ENCODE data around the gene ARHGAP5. TPM values are rescaled to one million over a fixed set of nuclear protein-coding genes. Genes with fewer than 3 reads are reported as not detected.

ARHGAP5 gene, protein sequence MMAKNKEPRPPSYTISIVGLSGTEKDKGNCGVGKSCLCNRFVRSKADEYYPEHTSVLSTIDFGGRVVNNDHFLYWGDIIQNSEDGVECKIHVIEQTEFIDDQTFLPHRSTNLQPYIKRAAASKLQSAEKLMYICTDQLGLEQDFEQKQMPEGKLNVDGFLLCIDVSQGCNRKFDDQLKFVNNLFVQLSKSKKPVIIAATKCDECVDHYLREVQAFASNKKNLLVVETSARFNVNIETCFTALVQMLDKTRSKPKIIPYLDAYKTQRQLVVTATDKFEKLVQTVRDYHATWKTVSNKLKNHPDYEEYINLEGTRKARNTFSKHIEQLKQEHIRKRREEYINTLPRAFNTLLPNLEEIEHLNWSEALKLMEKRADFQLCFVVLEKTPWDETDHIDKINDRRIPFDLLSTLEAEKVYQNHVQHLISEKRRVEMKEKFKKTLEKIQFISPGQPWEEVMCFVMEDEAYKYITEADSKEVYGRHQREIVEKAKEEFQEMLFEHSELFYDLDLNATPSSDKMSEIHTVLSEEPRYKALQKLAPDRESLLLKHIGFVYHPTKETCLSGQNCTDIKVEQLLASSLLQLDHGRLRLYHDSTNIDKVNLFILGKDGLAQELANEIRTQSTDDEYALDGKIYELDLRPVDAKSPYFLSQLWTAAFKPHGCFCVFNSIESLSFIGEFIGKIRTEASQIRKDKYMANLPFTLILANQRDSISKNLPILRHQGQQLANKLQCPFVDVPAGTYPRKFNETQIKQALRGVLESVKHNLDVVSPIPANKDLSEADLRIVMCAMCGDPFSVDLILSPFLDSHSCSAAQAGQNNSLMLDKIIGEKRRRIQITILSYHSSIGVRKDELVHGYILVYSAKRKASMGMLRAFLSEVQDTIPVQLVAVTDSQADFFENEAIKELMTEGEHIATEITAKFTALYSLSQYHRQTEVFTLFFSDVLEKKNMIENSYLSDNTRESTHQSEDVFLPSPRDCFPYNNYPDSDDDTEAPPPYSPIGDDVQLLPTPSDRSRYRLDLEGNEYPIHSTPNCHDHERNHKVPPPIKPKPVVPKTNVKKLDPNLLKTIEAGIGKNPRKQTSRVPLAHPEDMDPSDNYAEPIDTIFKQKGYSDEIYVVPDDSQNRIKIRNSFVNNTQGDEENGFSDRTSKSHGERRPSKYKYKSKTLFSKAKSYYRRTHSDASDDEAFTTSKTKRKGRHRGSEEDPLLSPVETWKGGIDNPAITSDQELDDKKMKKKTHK (N-terminal part only)
- 300 TPM for total RNA-seq

DNA sequence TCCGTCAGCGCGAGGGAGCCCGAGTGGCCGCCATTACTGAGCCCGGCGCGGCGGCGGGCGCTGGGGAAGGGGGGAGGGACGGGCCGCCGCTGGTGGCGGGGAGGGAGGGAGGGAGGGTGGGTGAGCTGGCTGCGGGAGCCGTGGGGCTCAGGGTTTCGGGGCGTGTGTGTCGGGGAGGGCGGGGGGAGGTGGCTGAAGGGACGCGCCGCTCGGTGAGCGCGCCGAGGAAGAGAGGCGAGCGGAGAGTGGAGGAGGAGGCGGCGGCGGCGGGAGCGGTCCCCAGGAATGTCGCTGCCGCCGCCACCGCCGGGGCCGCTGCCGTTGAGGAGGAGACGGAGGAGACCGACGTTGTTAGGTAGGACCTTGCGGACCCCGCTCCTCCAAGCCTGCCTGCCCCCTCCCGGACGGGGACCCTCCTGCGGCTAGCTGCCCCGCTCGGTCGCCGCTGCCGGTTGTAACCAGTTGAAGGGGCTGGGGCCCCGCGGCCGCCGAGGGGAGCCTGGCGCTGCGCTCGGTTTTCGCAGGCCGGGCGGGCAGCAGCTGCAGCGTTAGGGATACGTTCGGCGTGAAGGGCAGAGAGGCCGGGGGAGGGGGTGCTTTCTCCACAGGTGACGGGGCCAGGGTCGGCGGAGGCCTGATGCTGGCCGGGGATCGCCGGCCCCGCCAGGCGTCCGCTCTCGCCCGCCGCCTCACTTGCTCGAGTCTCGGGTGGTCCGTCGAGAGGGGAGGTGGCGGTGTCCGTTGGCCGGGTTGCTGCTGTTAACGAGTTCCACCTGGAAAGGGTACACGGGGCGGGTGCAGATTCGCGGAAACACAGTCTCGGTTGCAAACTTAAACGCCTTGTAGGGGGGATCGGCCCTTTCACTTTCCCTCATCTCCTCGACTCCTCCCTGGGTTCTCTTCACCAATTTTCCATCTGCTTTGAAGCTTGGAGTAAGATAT lies at the start of gene ARHGAP5:
TSS of gene ARHGAP5 (plus strand) at position 224 of the 942 bp plus-strand sequence. CDS start 13,366 bp downstream, outside the sequence.

DNA sequence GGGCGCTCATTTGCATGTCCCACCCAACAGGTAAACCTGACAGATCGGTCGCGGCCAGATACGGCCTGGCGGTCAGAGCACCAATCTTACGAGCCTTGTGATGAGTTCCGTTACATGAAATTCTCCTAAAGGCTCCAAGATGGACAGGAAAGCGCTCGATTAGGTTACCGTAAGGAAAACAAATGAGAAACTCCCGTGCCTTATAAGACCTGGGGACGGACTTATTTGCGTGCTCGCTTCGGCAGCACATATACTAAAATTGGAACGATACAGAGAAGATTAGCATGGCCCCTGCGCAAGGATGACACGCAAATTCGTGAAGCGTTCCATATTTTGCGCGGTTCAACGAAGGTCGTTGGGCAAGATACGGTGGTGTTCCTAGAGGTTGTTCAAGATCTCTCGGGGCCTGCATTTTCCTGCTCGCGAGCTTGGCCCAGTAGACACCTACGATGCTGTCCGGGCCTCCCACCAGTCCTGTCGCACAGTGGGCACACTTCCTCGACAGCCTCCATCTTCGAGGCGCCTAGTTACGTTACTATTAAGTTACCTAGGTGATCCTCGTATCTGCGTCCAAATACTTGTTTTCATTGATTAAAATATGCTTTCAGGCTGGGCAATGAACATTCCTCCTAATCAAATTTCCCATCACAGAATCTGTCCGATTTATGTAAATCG lies 124.8 kb downstream of the ARHGAP5 start, which contains the start of gene RNU6-7:
TSS of gene RNU6-7 (plus strand) at position 230 of the 675 bp plus-strand sequence.

DNA sequence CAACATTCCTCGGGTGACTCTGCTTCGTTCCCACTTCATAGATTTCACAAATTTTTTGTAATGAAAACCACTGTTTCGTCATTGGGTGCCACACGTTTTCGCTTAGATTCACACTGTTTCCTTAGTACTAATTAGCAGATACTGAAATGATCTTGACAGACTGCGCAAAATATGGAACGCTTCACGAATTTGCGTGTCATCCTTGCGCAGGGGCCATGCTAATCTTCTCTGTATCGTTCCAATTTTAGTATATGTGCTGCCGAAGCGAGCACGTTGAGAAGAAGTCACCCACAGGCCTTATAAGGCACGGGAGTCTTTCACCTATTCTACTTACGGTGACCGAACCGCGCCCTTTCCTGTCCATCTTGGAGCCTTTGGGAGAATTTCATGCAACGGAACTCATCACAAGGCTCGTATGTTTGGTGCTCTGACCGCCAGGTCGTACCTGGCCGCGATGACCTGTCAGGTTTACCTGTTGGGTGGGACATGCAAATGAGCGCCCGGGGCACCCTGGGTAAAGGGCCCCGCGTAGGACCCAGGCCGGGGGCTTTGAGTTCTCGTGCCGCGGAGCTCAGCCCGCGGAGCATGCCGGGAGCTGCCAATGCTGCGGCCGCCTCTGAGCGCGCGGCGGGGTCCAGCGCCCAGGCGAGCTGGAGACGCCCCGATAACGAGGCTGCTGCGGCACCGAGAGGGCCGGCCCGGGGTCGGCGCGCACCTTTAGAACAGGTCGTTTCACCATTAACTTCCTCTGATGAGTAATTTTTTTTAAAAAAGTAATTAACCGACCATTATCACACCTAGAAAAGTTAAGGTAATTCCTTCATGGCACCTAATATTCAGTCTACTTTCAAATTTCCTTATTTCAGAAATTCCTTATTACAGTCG lies 126.1 kb downstream of the ARHGAP5 start, which contains the start of gene RNU6-8:
TSS of gene RNU6-8 (minus strand) at position 272 of the 885 bp plus-strand sequence.

Small RNAs within 50 kb of the gene (small RNA-seq; reads per million reads assigned to genes)
- gene RNU6-7 (ENCODE audit: low replicate concordance) (not detected), gene RNU6-8 (ENCODE audit: low replicate concordance) (not detected)

Other genes starting within 250 kb of the ARHGAP5 start
- gene RNU6-7, start 124.7 kb downstream of the ARHGAP5 start, total RNA-seq = not detected
- gene RNU6-8, start 126.0 kb downstream of the ARHGAP5 start, total RNA-seq = not detected

Measured in parietal lobe (tissue), 2 donors.